Right lobe of liver (tissue), 6 donors: ENCODE results near the gene ATAD1. TPM values are rescaled to one million over a fixed set of nuclear protein-coding genes. Genes with fewer than 3 reads are reported as not detected.
A peak's percentile ranks its signal among the peaks of the same experiment; 100 is the strongest.
"Not testable (repeated sequence)": the region's sequence is repeated elsewhere in the genome, so short reads cannot be mapped to it uniquely, and the experiment has no call there.

Source experiments
- ATAC-seq, 4 donors: fragments of 200-7000 bp; cut with Tn5 transposase; one replicate each; pipeline ENCODE4 v1.9.1; 2020; ENCODE audit warnings: mild to moderate bottlenecking in 4 of 4, moderate library complexity in 4 of 4
- DNase-seq, 3 donors: peaks; one replicate each; pipeline ENCODE4 v3.0.0-alpha.2; 2020
- H3K27ac ChIP-seq, 3 donors: fragments of 200-600 bp; one replicate each; pipeline ENCODE4 v1.8.0; 2022
- H3K27me3 ChIP-seq, 2 donors: fragments of 200-600 bp; one replicate each; pipeline ENCODE4 v1.8.0; 2022
- H3K36me3 ChIP-seq, 4 donors: fragments of 200-600 bp; sonication (generic) in 1 of 4; one replicate each; pipeline versions ENCODE4 v1.5.1 to v1.8.0; 2017 to 2022; ENCODE audit warnings: control low read depth in 1 of 4
- H3K4me1 ChIP-seq, 4 donors: fragments of 200-600 bp; sonication (generic) in 1 of 4; one replicate each; pipeline versions ENCODE4 v1.5.1 to v1.8.0; 2017 to 2022; ENCODE audit warnings: control low read depth in 1 of 4
- H3K4me3 ChIP-seq, 3 donors: fragments of 200-600 bp; one replicate each; pipeline ENCODE4 v1.8.0; 2022
- H3K9me3 ChIP-seq, 4 donors: fragments of 200-600 bp; sonication (generic) in 1 of 4; one replicate each; pipeline versions ENCODE4 v1.5.1 to v1.8.0; 2017 to 2022; ENCODE audit warnings: control low read depth in 1 of 4
- POLR2A ChIP-seq: fragments of 450-650 bp; IDR thresholded peaks from one replicate; pipeline ENCODE4 v1.6.1; 2017; ENCODE audit warnings: antibody characterized with exemption, mild to moderate bottlenecking
- WGBS: methylation state at CpG from one replicate; pipeline ENCODE4 v1.1.6; 2018; ENCODE audit warnings: low coverage, low lambda C conversion rate; ENCODE audit not compliant: insufficient coverage; ENCODE audit errors: missing lambda C conversion rate; 5-methylcytosine and 5-hydroxymethylcytosine counted together
- intact Hi-C, 2 donors: fragments of 100-400 bp; cut with DNase I; formaldehyde crosslinking; loops; one replicate each; pipeline versions ENCODE4 v1.11.2 to v1.14.1; 2022
- total RNA-seq, 6 experiments: library from RNA; depleted of rRNA in 2 of 6; stranded (reverse); fragments of >200 nt in 2 of 6; fragmentation: NEBNext Ultra II Directional in 3 of 6; extraction: Animal tissue kit (Norgen Biotek cat#: 25700) in 3 of 6; gene quantifications; one replicate each; pipeline versions ENCODE4 v1.1.0 to v1.2.4, GENCODE V29; 2016 to 2023
- TF ChIP-seq, protein P1 (sequence below), 4 donors: fragments of 200-600 bp in 3 of 4; fragments of 450-650 bp in 1 of 4; IDR thresholded peaks; one replicate each; pipeline versions ENCODE4 v1.5.1 to v1.8.0; 2016 to 2022; ENCODE audit warnings: antibody characterized with exemption in 4 of 4, mild to moderate bottlenecking in 2 of 4
- donor health status: DM: no; HTN: yes; CAD: no.
- donor health status: DM: no; HTN: no; CAD: no.
- donor health status: DM: no; HTN: no; CAD: no.
- donor health status: DM: no; HTN: yes; CAD: no.
- donor health status: DM: no; HTN: yes; CAD: no.

The ATAD1 gene
- total RNA-seq, 6 experiments from 2014 or later: 17.4 to 24.2 (median 22.3) TPM

DNA sequence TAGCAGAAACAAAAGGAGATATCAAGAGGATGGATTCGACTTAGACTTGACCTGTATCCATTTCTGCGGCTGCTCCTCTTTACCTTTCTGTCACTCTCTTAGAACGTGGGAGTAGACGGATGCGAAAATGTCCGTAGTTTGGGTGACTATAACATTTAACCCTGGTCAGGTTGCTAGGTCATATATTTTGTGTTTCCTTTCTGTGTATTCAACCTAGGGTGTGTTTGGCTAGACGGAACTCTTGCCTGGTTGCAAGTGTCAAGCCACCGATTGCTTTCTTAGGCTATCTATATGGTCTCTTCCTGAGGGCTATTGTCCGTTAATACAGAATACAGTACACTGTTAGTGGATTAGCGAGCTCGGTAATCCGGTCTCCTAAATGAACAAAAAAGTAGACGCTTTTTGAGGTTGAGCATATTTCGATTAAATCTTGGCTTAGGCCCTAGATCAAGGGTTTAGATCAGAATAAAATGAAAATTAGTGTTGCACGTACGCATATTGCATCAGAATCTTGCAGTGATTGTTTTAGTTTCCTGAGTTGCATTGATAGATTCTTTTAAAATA lies 46.6 kb upstream of the ATAD1 start:
- intact Hi-C loops: loop anchor here in 1 of 2 donors (10.0 kb wide), 1 partner anchor 250 kb away; no protein-coding TSS in a partner anchor
- Histone ChIP-seq H3K27me3 (no peaks in the 10 kb centered on the region), H3K9me3 (no peaks in the 10 kb centered on the region), H3K27ac (peak overlapping the region; percentile 93 to 98 (median 97)), H3K4me1 (peaks cover 0 to 24% (median 9%) of the 10 kb centered on the region in 4 donors), H3K36me3 (no peaks in the 10 kb centered on the region), H3K4me3 (peak overlapping the region; percentile 69 to 86 (median 70))
- WGBS: 1% methylated on average over 16 of the region's 16 CpGs
- TF ChIP-seq, protein P1, sequence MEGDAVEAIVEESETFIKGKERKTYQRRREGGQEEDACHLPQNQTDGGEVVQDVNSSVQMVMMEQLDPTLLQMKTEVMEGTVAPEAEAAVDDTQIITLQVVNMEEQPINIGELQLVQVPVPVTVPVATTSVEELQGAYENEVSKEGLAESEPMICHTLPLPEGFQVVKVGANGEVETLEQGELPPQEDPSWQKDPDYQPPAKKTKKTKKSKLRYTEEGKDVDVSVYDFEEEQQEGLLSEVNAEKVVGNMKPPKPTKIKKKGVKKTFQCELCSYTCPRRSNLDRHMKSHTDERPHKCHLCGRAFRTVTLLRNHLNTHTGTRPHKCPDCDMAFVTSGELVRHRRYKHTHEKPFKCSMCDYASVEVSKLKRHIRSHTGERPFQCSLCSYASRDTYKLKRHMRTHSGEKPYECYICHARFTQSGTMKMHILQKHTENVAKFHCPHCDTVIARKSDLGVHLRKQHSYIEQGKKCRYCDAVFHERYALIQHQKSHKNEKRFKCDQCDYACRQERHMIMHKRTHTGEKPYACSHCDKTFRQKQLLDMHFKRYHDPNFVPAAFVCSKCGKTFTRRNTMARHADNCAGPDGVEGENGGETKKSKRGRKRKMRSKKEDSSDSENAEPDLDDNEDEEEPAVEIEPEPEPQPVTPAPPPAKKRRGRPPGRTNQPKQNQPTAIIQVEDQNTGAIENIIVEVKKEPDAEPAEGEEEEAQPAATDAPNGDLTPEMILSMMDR (IDR thresholded peaks at IDR 0.05): no peak
- no peak for TF ChIP-seq POLR2A
- DNase-seq (no peak), ATAC-seq (no peak)

DNA sequence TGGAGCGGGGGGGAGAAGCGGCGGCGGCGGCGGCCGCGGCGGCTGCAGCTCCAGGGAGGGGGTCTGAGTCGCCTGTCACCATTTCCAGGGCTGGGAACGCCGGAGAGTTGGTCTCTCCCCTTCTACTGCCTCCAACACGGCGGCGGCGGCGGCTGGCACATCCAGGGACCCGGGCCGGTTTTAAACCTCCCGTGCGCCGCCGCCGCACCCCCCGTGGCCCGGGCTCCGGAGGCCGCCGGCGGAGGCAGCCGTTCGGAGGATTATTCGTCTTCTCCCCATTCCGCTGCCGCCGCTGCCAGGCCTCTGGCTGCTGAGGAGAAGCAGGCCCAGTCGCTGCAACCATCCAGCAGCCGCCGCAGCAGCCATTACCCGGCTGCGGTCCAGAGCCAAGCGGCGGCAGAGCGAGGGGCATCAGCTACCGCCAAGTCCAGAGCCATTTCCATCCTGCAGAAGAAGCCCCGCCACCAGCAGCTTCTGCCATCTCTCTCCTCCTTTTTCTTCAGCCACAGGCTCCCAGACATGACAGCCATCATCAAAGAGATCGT lies 46.0 kb upstream of the ATAD1 start:
- intact Hi-C loops: loop anchor here in 1 of 2 donors (10.0 kb wide), 1 partner anchor 251 kb away; no protein-coding TSS in a partner anchor
- not testable (repeated sequence) for ATAC-seq
- 1% methylated on average over 6 of the region's 47 CpGs for WGBS

DNA sequence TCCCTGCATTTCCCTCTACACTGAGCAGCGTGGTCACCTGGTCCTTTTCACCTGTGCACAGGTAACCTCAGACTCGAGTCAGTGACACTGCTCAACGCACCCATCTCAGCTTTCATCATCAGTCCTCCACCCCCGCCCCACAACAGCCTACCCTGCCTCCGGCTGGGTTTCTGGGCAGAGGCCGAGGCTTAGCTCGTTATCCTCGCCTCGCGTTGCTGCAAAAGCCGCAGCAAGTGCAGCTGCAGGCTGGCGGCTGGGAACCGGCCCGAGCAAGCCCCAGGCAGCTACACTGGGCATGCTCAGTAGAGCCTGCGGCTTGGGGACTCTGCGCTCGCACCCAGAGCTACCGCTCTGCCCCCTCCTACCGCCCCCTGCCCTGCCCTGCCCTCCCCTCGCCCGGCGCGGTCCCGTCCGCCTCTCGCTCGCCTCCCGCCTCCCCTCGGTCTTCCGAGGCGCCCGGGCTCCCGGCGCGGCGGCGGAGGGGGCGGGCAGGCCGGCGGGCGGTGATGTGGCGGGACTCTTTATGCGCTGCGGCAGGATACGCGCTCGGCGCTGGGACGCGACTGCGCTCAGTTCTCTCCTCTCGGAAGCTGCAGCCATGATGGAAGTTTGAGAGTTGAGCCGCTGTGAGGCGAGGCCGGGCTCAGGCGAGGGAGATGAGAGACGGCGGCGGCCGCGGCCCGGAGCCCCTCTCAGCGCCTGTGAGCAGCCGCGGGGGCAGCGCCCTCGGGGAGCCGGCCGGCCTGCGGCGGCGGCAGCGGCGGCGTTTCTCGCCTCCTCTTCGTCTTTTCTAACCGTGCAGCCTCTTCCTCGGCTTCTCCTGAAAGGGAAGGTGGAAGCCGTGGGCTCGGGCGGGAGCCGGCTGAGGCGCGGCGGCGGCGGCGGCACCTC lies 45.3 kb upstream of the ATAD1 start, which contains the start of the genes KLLN and PTEN:
KLLN (minus strand) TSS at position 481 of the 891 bp plus-strand sequence. CDS start 1,046 bp downstream, outside the sequence.
PTEN (plus strand) TSS at position 573 of the 891 bp plus-strand sequence. CDS start 845 bp downstream, outside the sequence.
- no peaks in the 10 kb centered on the region for H3K36me3 ChIP-seq
- peaks cover 0 to 11% (median 5%) of the 10 kb centered on the region in 4 donors for H3K4me1 ChIP-seq
- no peaks in the 10 kb centered on the region for H3K27me3 ChIP-seq
- intact Hi-C loops: loop anchor here in 1 of 2 donors (10.0 kb wide), 1 partner anchor 252 kb away; no protein-coding TSS in a partner anchor
- peak; percentile 95 for TF ChIP-seq POLR2A
- TF ChIP-seq, protein P1 (IDR thresholded peaks at IDR 0.05): no peak
- peak within 1 kb of the TSS; percentile 93 to 98 (median 97) for H3K27ac ChIP-seq
- WGBS: 0% methylated on average over 7 of the region's 89 CpGs
- H3K9me3 ChIP-seq: no peaks in the 10 kb centered on the region
- H3K4me3 ChIP-seq: peak within 1 kb of the TSS; percentile 69 to 86 (median 70)
- ATAC-seq (peak; percentile 53 to 70 (median 64)), DNase-seq (peak; percentile 91 to 93 (median 92))

More for the DNA sequence above, 46.0 kb upstream of the ATAD1 start:
- H3K27ac ChIP-seq: peak overlapping the region; percentile 93 to 98 (median 97)
- DNase-seq: peak in 2 of 3 donors; percentile 51 to 63
- peak overlapping the region; percentile 69 to 86 (median 70) for H3K4me3 ChIP-seq
- H3K27me3 ChIP-seq, H3K36me3 ChIP-seq, H3K9me3 ChIP-seq: not testable (repeated sequence)
- H3K4me1 ChIP-seq: peaks cover 0 to 19% (median 8%) of the 10 kb centered on the region in 4 donors

DNA sequence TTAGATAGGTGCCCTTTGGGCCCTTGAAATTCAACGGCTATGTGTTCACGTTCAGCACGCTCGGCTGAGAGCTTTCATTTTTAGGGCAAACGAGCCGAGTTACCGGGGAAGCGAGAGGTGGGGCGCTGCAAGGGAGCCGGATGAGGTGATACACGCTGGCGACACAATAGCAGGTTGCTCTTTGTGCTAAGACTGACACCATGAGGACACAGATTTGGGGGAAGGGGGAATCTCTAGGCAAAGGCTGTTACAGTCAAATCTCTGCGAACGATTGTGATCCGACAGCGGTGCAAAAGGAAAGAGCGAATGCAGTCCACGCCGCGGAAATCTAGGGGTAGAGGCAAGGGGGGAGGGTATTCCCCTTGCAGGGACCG lies 44.6 kb upstream of the ATAD1 start:
- intact Hi-C loops: loop anchor here in 1 of 2 donors (10.0 kb wide), 1 partner anchor 252 kb away; no protein-coding TSS in a partner anchor
- Histone ChIP-seq H3K9me3 (no peaks in the 10 kb centered on the region), H3K27ac (peak overlapping the region; percentile 93 to 98 (median 97)), H3K4me1 (peaks cover 0 to 11% (median 5%) of the 10 kb centered on the region in 4 donors), H3K27me3 (no peaks in the 10 kb centered on the region), H3K36me3 (no peaks in the 10 kb centered on the region), H3K4me3 (peak overlapping the region; percentile 69 to 86 (median 70))
- no peak for DNase-seq
- peak; percentile 1 to 13 (median 10) for ATAC-seq
- no peak for TF ChIP-seq POLR2A
- TF ChIP-seq, protein P1 (IDR thresholded peaks at IDR 0.05): no peak
- 0% methylated on average over 18 of the region's 21 CpGs for WGBS
